ENCODE data around the gene SLC13A3.

GRCh38 chr20:46614503-46614902 lies 36.8 kb downstream of the SLC13A3 start:
- TF ChIP-seq CTCF (IDR thresholded peaks at IDR 0.05; ENCODE audit: extremely low read depth in 1 of 2, insufficient read depth in 1 of 2, low read depth in 1 of 2, low read length in 2 of 2), result no peak
- TF ChIP-seq MAX (IDR thresholded peaks at IDR 0.05; ENCODE audit: insufficient read depth, insufficient read length), result no peak
- no peak for TF ChIP-seq EZH2 (IDR thresholded peaks at IDR 0.05; ENCODE audit: borderline replicate concordance, low read depth, low read length, severe bottlenecking)
- TF ChIP-seq FOS (IDR thresholded peaks at IDR 0.05; ENCODE audit: borderline replicate concordance, insufficient read depth, low read length), result no peak
- no peak for TF ChIP-seq POLR2AphosphoS5 (IDR thresholded peaks at IDR 0.05; ENCODE audit: insufficient read depth, low read depth, low read length)
- TF ChIP-seq POLR2A (IDR thresholded peaks at IDR 0.05; ENCODE audit: low read depth, low read length), result no peak
- no peak for TF ChIP-seq MYC (IDR thresholded peaks at IDR 0.05; ENCODE audit: low read depth, low read length)
- no peak for TF ChIP-seq JUN (IDR thresholded peaks at IDR 0.05; ENCODE audit: borderline replicate concordance, insufficient read depth, insufficient read length, low read depth)
- TF ChIP-seq GATA2 (IDR thresholded peaks at IDR 0.05; ENCODE audit: insufficient read depth, insufficient read length, low read depth, low read length), result no peak
